H1 (cell line): ENCODE data around the gene C3orf85. TPM values are rescaled to one million over a fixed set of nuclear protein-coding genes. Genes with fewer than 3 reads are reported as not detected.

ENCODE experiments used
- CTCF ChIA-PET: fragments of 300-600 bp; sonication (Branson Sonifier 250); formaldehyde crosslinking; loops from one replicate; lab custom pipeline; 2021; ENCODE audit not compliant: partially characterized antibody; lab: Charles Lee
- POLR2A ChIA-PET: fragments of 300-600 bp; sonication (Branson Sonifier 250); formaldehyde crosslinking; loops from one replicate; lab custom pipeline; 2021; ENCODE audit warnings: inconsistent platforms; ENCODE audit not compliant: partially characterized antibody; lab: Charles Lee
- DNase-seq, 2 experiments: peaks; one replicate each; pipeline versions ENCODE4 v3.0.0 to v3.0.0-alpha.2; 2010 to 2022; ENCODE audit warnings: low spot score in 2 of 2, low read depth in 1 of 2, mixed read lengths in 1 of 2
- FAIRE-seq: peaks from 2 replicates; lab custom pipeline; 2011; peaks lifted over from hg19 to GRCh38; lab: Jason Lieb, UNC
- H2AFZ ChIP-seq: 2 replicates; pipeline ENCODE4 v1.8.1; 2012; ENCODE audit warnings: low read length, inconsistent platforms
- H2AK5ac ChIP-seq: 2 replicates; pipeline ENCODE4 v1.6.1; 2013; ENCODE audit warnings: low read depth, low read length
- H2BK120ac ChIP-seq: replicated peaks from 2 replicates; pipeline ENCODE3; 2013; ENCODE audit warnings: low read depth, low read length, inconsistent platforms
- H2BK12ac ChIP-seq: 2 replicates; pipeline ENCODE4 v1.6.1; 2013; ENCODE audit warnings: low read depth, low read length
- H2BK15ac ChIP-seq: 2 replicates; pipeline ENCODE4 v1.6.1; 2013; ENCODE audit warnings: low read length
- H2BK20ac ChIP-seq: 2 replicates; pipeline ENCODE4 v1.6.1; 2013; ENCODE audit warnings: low read length
- H2BK5ac ChIP-seq: 2 replicates; pipeline ENCODE4 v1.6.1; 2013; ENCODE audit warnings: low read depth, low read length
- H3K14ac ChIP-seq: 2 replicates; pipeline ENCODE4 v1.6.1; 2013; ENCODE audit warnings: inconsistent platforms; ENCODE audit not compliant: insufficient read length
- H3K18ac ChIP-seq: 2 replicates; pipeline ENCODE4 v1.6.1; 2013; ENCODE audit warnings: low read length; ENCODE audit errors: extremely low read depth
- H3K23ac ChIP-seq: 2 replicates; pipeline ENCODE4 v1.6.1; 2013; ENCODE audit warnings: inconsistent platforms; ENCODE audit not compliant: insufficient read length
- H3K23me2 ChIP-seq: 2 replicates; pipeline ENCODE4 v1.6.1; 2013; ENCODE audit warnings: low read depth, low read length
- H3K27ac ChIP-seq: 2 replicates; pipeline ENCODE4 v1.6.1; 2011; ENCODE audit warnings: low read depth, low read length, inconsistent platforms
- H3K27me3 ChIP-seq, 4 experiments: replicated peaks in 1 of 4; 1 replicate in 1 of 4; 2 replicates in 3 of 4; pipeline versions ENCODE4 v1.6.1 to v1.8.1; 2011 to 2013; ENCODE audit warnings: low read length in 3 of 4, mild to moderate bottlenecking in 3 of 4, inconsistent platforms in 2 of 4, mixed read lengths in 2 of 4, moderate library complexity in 1 of 4; ENCODE audit not compliant: control insufficient read depth in 3 of 4, insufficient read depth in 3 of 4; ENCODE audit errors: extremely low read depth in 1 of 4
- H3K36me3 ChIP-seq, 4 experiments: 2 replicates each; pipeline versions ENCODE4 v1.6.1 to v1.8.1; 2011 to 2013; ENCODE audit warnings: mild to moderate bottlenecking in 4 of 4, low read length in 3 of 4, moderate library complexity in 2 of 4, control low read depth in 1 of 4, inconsistent platforms in 1 of 4; ENCODE audit not compliant: insufficient read depth in 4 of 4, control insufficient read depth in 2 of 4
- H3K4ac ChIP-seq: replicated peaks from 2 replicates; pipeline ENCODE3; 2013; ENCODE audit warnings: low read length, low read depth, mixed read lengths, inconsistent platforms; ENCODE audit not compliant: insufficient read length
- H3K4me1 ChIP-seq, 4 experiments: replicated peaks in 1 of 4; 1 replicate in 1 of 4; 2 replicates in 3 of 4; pipeline versions ENCODE4 v1.6.1 to v1.8.1; 2011 to 2013; ENCODE audit warnings: low read length in 3 of 4, inconsistent platforms in 2 of 4, mixed read lengths in 1 of 4; ENCODE audit not compliant: insufficient read depth in 4 of 4, control insufficient read depth in 3 of 4
- H3K4me2 ChIP-seq, 2 experiments: 2 replicates each; pipeline versions ENCODE4 v1.6.1 to v1.8.1; 2011 to 2013; ENCODE audit warnings: low read depth in 2 of 2, low read length in 2 of 2, control low read depth in 1 of 2, inconsistent platforms in 1 of 2, mild to moderate bottlenecking in 1 of 2; ENCODE audit not compliant: insufficient read depth in 1 of 2
- H3K4me3 ChIP-seq, 4 experiments: fragments of 200-600, 300-600 bp in 1 of 4; sonication (generic), shearing (Covaris generic), sonication (Bioruptor Twin) in 1 of 4; 2 replicates each; pipeline versions ENCODE4 v1.5.1 to v1.8.1; 2011 to 2016; ENCODE audit warnings: low read length in 4 of 4, low read depth in 3 of 4, control low read depth in 2 of 4, inconsistent platforms in 2 of 4, mild to moderate bottlenecking in 2 of 4, mixed read lengths in 1 of 4, moderate library complexity in 1 of 4; ENCODE audit not compliant: insufficient read depth in 2 of 4; ENCODE audit errors: extremely low read depth in 1 of 4
- H3K56ac ChIP-seq: replicated peaks from 2 replicates; pipeline ENCODE3; 2013; ENCODE audit warnings: low read depth, mild to moderate bottlenecking, mixed read lengths, low read length, inconsistent platforms; ENCODE audit not compliant: insufficient read length
- H3K79me1 ChIP-seq: 2 replicates; pipeline ENCODE4 v1.6.1; 2013; ENCODE audit warnings: low read depth, low read length, control low read depth
- H3K79me2 ChIP-seq, 2 experiments: 2 replicates each; pipeline versions ENCODE4 v1.6.1 to v1.8.1; 2012 to 2013; ENCODE audit warnings: low read length in 2 of 2, mild to moderate bottlenecking in 2 of 2, inconsistent platforms in 1 of 2; ENCODE audit not compliant: insufficient read depth in 2 of 2, control insufficient read depth in 1 of 2
- H3K9ac ChIP-seq, 4 experiments: replicated peaks in 1 of 4; 1 replicate in 1 of 4; 2 replicates in 3 of 4; pipeline versions ENCODE4 v1.6.1 to v1.8.1; 2011 to 2013; ENCODE audit warnings: low read depth in 3 of 4, low read length in 3 of 4, control low read depth in 2 of 4, mild to moderate bottlenecking in 2 of 4, moderate library complexity in 2 of 4, inconsistent platforms in 1 of 4; ENCODE audit errors: extremely low read depth in 1 of 4
- H3K9me3 ChIP-seq, 2 experiments: 2 replicates each; pipeline versions ENCODE4 v1.6.1 to v1.8.1; 2012 to 2013; ENCODE audit warnings: mild to moderate bottlenecking in 2 of 2, moderate library complexity in 2 of 2, control low read depth in 1 of 2, inconsistent platforms in 1 of 2, low read depth in 1 of 2, low read length in 1 of 2, mixed read lengths in 1 of 2; ENCODE audit not compliant: insufficient read depth in 2 of 2
- H4K20me1 ChIP-seq, 2 experiments: replicated peaks in 1 of 2; 2 replicates each; pipeline versions ENCODE3 to v1.8.1; 2011 to 2013; ENCODE audit warnings: inconsistent platforms in 2 of 2, low read length in 2 of 2, mild to moderate bottlenecking in 1 of 2; ENCODE audit not compliant: insufficient read depth in 2 of 2, control insufficient read depth in 1 of 2
- H4K5ac ChIP-seq: 2 replicates; pipeline ENCODE4 v1.6.1; 2013; ENCODE audit warnings: low read length, low read depth, mixed read lengths, inconsistent platforms; ENCODE audit not compliant: insufficient read length
- H4K8ac ChIP-seq: 2 replicates; pipeline ENCODE4 v1.8.0; 2013; ENCODE audit warnings: mild to moderate bottlenecking, moderate library complexity, low read length, inconsistent platforms; ENCODE audit not compliant: insufficient read depth; ENCODE audit errors: extremely low read depth
- H4K91ac ChIP-seq: replicated peaks from 2 replicates; pipeline ENCODE3; 2013; ENCODE audit warnings: low read length, mixed read lengths, inconsistent platforms; ENCODE audit not compliant: insufficient read length
- TAF1 ChIP-seq: IDR thresholded peaks from 2 replicates; pipeline ENCODE4 v1.6.1; 2011; ENCODE audit warnings: mild to moderate bottlenecking, low read depth, low read length
- WGBS, 2 experiments: shearing (Covaris generic) in 1 of 2; methylation state at CpG; one replicate each; pipeline versions ENCODE4 v1.1.6 to v1.1.7; 2013 to 2015; ENCODE audit warnings: low lambda C conversion rate in 2 of 2, mixed read lengths in 2 of 2, inconsistent platforms in 1 of 2, low coverage in 1 of 2, missing lambda C conversion rate in 1 of 2; ENCODE audit not compliant: insufficient replicate concordance in 2 of 2, insufficient coverage in 1 of 2, insufficient read length in 1 of 2; ENCODE audit errors: extremely low coverage in 1 of 2, missing lambda C conversion rate in 1 of 2; 5-methylcytosine and 5-hydroxymethylcytosine counted together
- polyA plus RNA-seq, 7 experiments: library from polyadenylated mRNA; depleted of rRNA in 3 of 7; stranded (reverse) in 5 of 7; unstranded in 2 of 7; fragments of >200 nt in 5 of 7; fragments of 200-250 nt in 2 of 7; gene quantifications; 1 replicate in 5 of 7; 2 replicates in 1 of 7; 4 replicates in 1 of 7; pipeline versions ENCODE4 v1.2.1 to v1.2.3, GENCODE V29; 2011 to 2013; ENCODE audit warnings: missing spikeins in 2 of 7, mixed read lengths in 2 of 7
- total RNA-seq: library from RNA; stranded (reverse); fragmentation: NEBNext Ultra II Directional; extraction: Animal tissue kit (Norgen Biotek cat#: 25700); gene quantifications from 2 replicates; pipeline ENCODE4 v1.2.1, GENCODE V29; 2021

The C3orf85 gene
- total and polyA plus RNA-seq, 2 of the 8 experiments (the other 6 are each of a cell fraction or from before 2014, with no cell fraction given) = not detected

GRCh38 chr3:109131276-109131675, 5.2 kb upstream of the C3orf85 start:
- FAIRE-seq (no peak), DNase-seq (no peak)
- POLR2A ChIA-PET = no interaction called here
- Histone ChIP-seq H3K23ac (no peak overlapping the region), H3K4me2 (no peak overlapping the region), H2BK20ac (no peak overlapping the region), H3K9ac (no peak overlapping the region), H4K91ac (no peak overlapping the region), H3K18ac (no peak overlapping the region), H3K79me1 (no peaks in the 10 kb centered on the region), H3K27ac (no peak overlapping the region), H2BK15ac (no peak overlapping the region), H2AK5ac (no peak overlapping the region), H3K36me3 (no peaks in the 10 kb centered on the region), H4K5ac (no peak overlapping the region), H4K20me1 (no peaks in the 10 kb centered on the region), H2AFZ (no peak overlapping the region), H2BK120ac (no peak overlapping the region), H2BK12ac (no peak overlapping the region), H3K79me2 (no peaks in the 10 kb centered on the region), H3K27me3 (no peaks in the 10 kb centered on the region), H3K23me2 (no peaks in the 10 kb centered on the region), H3K56ac (no peak overlapping the region), H3K4ac (no peak overlapping the region), H3K4me3 (no peak overlapping the region), H3K14ac (no peak overlapping the region), H4K8ac (no peak overlapping the region), H3K9me3 (0 out of 4 replicates have a peak, but pooled peaks cover 0 to 4% of the 10 kb centered on the region in 2 experiments)
- 83% methylated on average over 4 of the region's 4 CpGs; no CpG with 5 or more reads in 1 of the 2 experiments for WGBS, 2 experiments
- CTCF ChIA-PET = interaction anchor here (0.6 kb wide), 2 partner anchors 91 to 662 kb away, joined by 3 read pairs; no protein-coding TSS in a partner anchor
- no peak for TF ChIP-seq TAF1
- TF ChIP-seq, all 59 proteins: peak for 0
- H2BK5ac ChIP-seq = no peak overlapping the region
- no peaks in the 10 kb centered on the region for H3K4me1 ChIP-seq
